Measurements from ENCODE around the gene TPPP3. TPM values are rescaled to one million over a fixed set of nuclear protein-coding genes. Genes with fewer than 3 reads are reported as not detected.

TPPP3 gene
- 57.2 TPM for polyA plus RNA-seq
- long read RNA-seq, donor 1, transcript TPPP3-202 (4 exons, 1,058 nt), result major isoform, 13 of 15 reads
- long read RNA-seq, donor 1, partial matches to known transcripts, result 0 of 15 reads
- long read RNA-seq, donor 1, other reads (novel, unspliced or antisense), result 0 of 15 reads
- long read RNA-seq, donor 2, transcript TPPP3-202 (4 exons, 1,058 nt), result major isoform, 21 of 28 reads
- long read RNA-seq, donor 2, transcript TPPP3-205 (3 exons, 1,736 nt), result minor isoform, 7 of 28 reads
- long read RNA-seq, donor 2, partial matches to known transcripts, result 0 of 28 reads
- long read RNA-seq, donor 2, other reads (novel, unspliced or antisense), result 0 of 28 reads
- long read RNA-seq, donor 3, result 0 reads
- long read RNA-seq, donor 4, partial matches to known transcripts, result 0 of 1 reads
- long read RNA-seq, donor 4, other reads (novel, unspliced or antisense), result 0 of 1 reads
- long read RNA-seq, donor 5, transcript TPPP3-205 (3 exons, 1,736 nt), result minor isoform, 5 of 15 reads
- long read RNA-seq, donor 5, transcript TPPP3-202 (4 exons, 1,058 nt), result major isoform, 9 of 15 reads
- long read RNA-seq, donor 5, partial matches to known transcripts, result 0 of 15 reads
- long read RNA-seq, donor 5, other reads (novel, unspliced or antisense), result 0 of 15 reads
- long read RNA-seq, donor 6, transcript TPPP3-202 (4 exons, 1,058 nt), result major isoform, 15 of 19 reads
- long read RNA-seq, donor 6, partial matches to known transcripts, result 0 of 19 reads
- long read RNA-seq, donor 6, other reads (novel, unspliced or antisense), result 0 of 19 reads
- long read RNA-seq, donor 7, partial matches to known transcripts, result 5 of 8 reads
- long read RNA-seq, donor 7, other reads (novel, unspliced or antisense), result 0 of 8 reads
- long read RNA-seq, donor 8, transcript TPPP3-202 (4 exons, 1,058 nt), result major isoform, 27 of 33 reads
- long read RNA-seq, donor 8, partial matches to known transcripts, result 0 of 33 reads
- long read RNA-seq, donor 8, other reads (novel, unspliced or antisense), result 0 of 33 reads
- long read RNA-seq, donor 9, transcript TPPP3-202 (4 exons, 1,058 nt), result major isoform, 11 of 11 reads
- long read RNA-seq, donor 9, partial matches to known transcripts, result 0 of 11 reads
- long read RNA-seq, donor 9, other reads (novel, unspliced or antisense), result 0 of 11 reads
- long read RNA-seq, donor 10, transcript TPPP3-202 (4 exons, 1,058 nt), result major isoform, 9 of 9 reads
- long read RNA-seq, donor 10, partial matches to known transcripts, result 0 of 9 reads
- long read RNA-seq, donor 10, other reads (novel, unspliced or antisense), result 0 of 9 reads
- long read RNA-seq, donor 11, transcript TPPP3-202 (4 exons, 1,058 nt), result major isoform, 9 of 10 reads
- long read RNA-seq, donor 11, partial matches to known transcripts, result 0 of 10 reads
- long read RNA-seq, donor 11, other reads (novel, unspliced or antisense), result 0 of 10 reads

DNA sequence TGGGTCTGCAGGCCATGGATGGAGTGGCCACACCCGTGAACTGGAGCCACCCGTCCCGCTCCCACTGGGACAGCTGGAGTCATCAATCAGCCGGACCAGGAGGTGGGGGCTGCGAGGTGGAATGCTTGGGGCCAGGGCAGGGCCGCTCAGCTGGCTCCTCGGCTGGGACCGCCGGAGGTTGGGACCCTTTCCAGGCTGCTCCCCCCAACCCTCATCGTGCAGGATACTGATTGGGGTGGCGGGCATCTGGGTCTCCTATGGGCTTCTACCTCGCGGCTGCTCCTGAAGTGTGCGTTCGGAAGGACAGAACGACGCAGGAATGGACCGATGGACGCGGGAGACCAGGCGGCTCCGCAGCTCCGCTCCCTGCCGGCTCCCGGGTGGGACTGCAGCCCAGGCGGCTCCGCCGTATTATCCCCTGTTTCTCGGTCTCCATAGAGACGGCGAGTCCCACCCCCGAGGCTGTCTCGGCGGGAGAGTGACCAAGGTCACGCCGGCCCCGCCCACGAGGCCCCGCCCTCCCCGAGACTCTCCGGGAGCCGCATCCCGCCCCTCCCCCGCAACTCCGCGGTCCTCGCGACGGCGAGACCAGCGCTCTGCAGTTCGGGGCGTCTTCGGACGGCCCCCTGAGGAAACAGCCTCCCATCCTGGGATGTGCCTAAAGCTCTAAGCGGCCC lies at the start of gene TPPP3:
Gene TPPP3, minus strand, starts transcription at position 388 of the 677 bp plus-strand sequence. CDS start 2,387 bp downstream, outside the sequence.
- Histone ChIP-seq H3K36me3 (ENCODE audit: control insufficient read depth, insufficient read depth, low read length) (peaks cover 6% of the 10 kb centered on the region), H3K4me3 (ENCODE audit: low read length) (peak within 1 kb of the TSS; percentile 52), H3K27ac (ENCODE audit: low read length) (peak within 1 kb of the TSS; percentile 44), H3K27me3 (ENCODE audit: control insufficient read depth, insufficient read depth, low read length) (peaks cover 11% of the 10 kb centered on the region), H3K4me1 (ENCODE audit: control insufficient read depth, insufficient read depth, low read length) (peaks cover 52% of the 10 kb centered on the region), H3K9me3 (ENCODE audit: control insufficient read depth, low read depth, low read length) (no peaks in the 10 kb centered on the region)
- peak; percentile 84 to 87 for DNase-seq
- WGBS (ENCODE audit: insufficient coverage, low lambda C conversion rate), result no CpG with 5 or more reads among the region's 56 CpGs

DNA sequence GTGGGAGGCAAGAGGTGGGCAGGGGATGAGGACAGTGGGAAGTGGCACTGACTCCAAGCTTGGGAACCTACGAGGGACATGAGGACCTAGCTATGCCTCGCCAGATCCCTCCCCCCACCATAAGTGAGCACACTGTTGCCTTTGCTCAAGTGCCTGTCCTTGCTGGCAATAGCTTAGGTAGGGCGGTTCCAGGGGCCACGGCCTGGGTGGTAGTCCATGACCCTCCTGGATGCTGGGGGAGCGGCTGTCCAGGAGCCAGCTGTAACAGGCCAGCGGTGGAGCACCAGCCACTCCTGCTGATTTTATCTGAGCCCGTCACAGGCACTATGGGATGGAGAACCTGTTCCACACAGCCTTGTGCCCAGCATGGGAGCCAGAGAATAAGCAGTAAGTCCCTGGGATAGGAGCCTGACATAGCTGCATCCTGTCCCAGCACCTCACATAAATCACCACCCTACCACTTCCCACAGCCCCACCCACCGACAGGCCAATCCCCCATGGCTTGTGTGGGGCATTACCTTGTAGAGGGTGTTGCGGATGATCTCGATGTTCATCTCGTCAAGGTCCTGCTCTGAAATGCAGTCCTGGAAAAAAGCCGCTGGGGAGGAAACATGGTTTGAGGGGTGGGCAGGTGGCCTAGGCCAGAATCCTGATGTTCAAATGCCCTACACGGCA lies 49.4 kb upstream of the TPPP3 start:
- Histone ChIP-seq H3K4me3 (ENCODE audit: low read length) (no peak overlapping the region), H3K27me3 (ENCODE audit: control insufficient read depth, insufficient read depth, low read length) (no peaks in the 10 kb centered on the region), H3K4me1 (ENCODE audit: control insufficient read depth, insufficient read depth, low read length) (peaks cover 27% of the 10 kb centered on the region), H3K36me3 (ENCODE audit: control insufficient read depth, insufficient read depth, low read length) (peaks cover 68% of the 10 kb centered on the region), H3K9me3 (ENCODE audit: control insufficient read depth, low read depth, low read length) (peaks cover 4% of the 10 kb centered on the region), H3K27ac (ENCODE audit: low read length) (no peak overlapping the region)
- no CpG with 5 or more reads among the region's 13 CpGs for WGBS (ENCODE audit: insufficient coverage, low lambda C conversion rate)
- no peak for DNase-seq

DNA sequence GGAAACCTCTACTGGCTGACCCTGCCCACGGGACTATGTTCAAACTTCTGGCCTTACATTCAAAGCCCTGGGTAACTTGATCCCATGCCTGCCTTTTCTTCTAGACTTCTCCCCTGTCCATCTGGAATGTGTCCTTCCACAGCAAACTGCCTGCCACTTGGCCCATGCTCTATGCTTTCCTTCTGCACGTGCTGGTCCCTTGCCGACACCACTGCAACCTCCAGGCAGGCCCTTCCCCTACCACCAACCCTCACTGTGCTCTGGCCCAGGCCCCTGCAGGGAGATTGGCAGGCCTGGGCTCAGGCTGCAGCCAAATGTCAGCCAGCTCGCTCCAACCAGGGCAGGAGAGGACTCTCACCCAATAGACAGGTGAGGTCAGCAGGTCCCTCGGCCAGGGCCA lies 48.6 kb upstream of the TPPP3 start:
- Histone ChIP-seq H3K4me1 (ENCODE audit: control insufficient read depth, insufficient read depth, low read length) (peaks cover 20% of the 10 kb centered on the region), H3K9me3 (ENCODE audit: control insufficient read depth, low read depth, low read length) (no peaks in the 10 kb centered on the region), H3K4me3 (ENCODE audit: low read length) (no peak overlapping the region), H3K36me3 (ENCODE audit: control insufficient read depth, insufficient read depth, low read length) (peaks cover 70% of the 10 kb centered on the region), H3K27me3 (ENCODE audit: control insufficient read depth, insufficient read depth, low read length) (no peaks in the 10 kb centered on the region), H3K27ac (ENCODE audit: low read length) (no peak overlapping the region)
- WGBS (ENCODE audit: insufficient coverage, low lambda C conversion rate), result no CpG with 5 or more reads among the region's 5 CpGs
- no peak for DNase-seq

DNA sequence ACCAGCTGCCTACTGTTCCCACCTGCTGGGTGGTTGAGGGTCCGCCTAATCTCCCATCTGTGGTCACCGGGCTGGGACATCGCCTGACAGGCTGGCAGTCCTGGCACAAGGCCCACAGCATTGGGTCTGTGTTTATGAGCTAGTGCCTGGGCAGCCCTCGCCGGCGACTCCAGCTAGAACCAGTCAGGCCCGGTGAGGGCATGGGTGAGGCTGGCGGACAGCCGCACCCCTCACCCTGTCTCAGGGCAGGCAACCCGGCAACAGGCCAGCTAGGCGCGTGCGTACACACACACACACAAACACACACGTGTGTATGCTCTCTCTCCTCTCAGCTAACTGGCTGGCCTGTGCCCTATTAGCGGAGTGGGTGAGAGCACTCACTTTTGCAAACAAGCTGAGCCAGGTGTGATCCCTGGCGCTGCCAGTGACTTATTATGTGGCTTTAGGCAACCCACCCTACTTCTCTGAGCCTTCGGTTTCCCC lies 48.0 kb upstream of the TPPP3 start:
- Histone ChIP-seq H3K27ac (ENCODE audit: low read length) (no peak overlapping the region), H3K36me3 (ENCODE audit: control insufficient read depth, insufficient read depth, low read length) (peaks cover 74% of the 10 kb centered on the region), H3K4me1 (ENCODE audit: control insufficient read depth, insufficient read depth, low read length) (peaks cover 14% of the 10 kb centered on the region), H3K27me3 (ENCODE audit: control insufficient read depth, insufficient read depth, low read length) (no peaks in the 10 kb centered on the region), H3K9me3 (ENCODE audit: control insufficient read depth, low read depth, low read length) (no peaks in the 10 kb centered on the region), H3K4me3 (ENCODE audit: low read length) (no peak overlapping the region)
- WGBS (ENCODE audit: insufficient coverage, low lambda C conversion rate), result no CpG with 5 or more reads among the region's 17 CpGs
- DNase-seq, result no peak

DNA sequence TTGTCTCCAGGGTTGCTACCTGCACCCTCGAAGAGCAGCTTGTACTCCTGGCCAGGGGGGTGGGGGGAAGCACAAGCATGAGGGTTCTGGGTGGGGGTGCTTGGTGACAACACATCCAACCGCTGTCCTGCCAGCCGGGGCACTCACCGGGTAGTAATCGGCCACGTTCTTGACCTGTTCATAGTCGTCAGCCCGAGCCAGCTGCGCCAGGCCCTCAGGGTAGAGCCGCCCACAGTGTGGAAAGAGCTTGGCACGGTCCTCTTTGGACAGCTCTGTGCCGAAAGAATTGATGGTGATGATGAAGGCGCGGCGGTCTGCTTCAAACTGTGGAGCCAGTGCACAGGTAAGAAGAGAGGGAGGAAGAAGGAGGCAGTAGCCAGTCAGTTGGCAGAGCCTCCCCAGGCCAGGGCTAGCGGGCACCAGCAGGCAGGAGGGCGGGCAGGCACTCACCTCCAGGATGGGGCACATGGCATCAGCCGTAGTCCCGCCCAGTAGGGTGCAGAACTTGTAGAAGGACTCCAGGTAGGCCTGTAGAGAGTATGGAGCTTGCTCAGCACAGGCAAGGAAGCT lies 45.6 kb upstream of the TPPP3 start:
- Histone ChIP-seq H3K27me3 (ENCODE audit: control insufficient read depth, insufficient read depth, low read length) (no peaks in the 10 kb centered on the region), H3K36me3 (ENCODE audit: control insufficient read depth, insufficient read depth, low read length) (peaks cover 62% of the 10 kb centered on the region), H3K9me3 (ENCODE audit: control insufficient read depth, low read depth, low read length) (no peaks in the 10 kb centered on the region), H3K27ac (ENCODE audit: low read length) (no peak overlapping the region), H3K4me3 (ENCODE audit: low read length) (no peak overlapping the region), H3K4me1 (ENCODE audit: control insufficient read depth, insufficient read depth, low read length) (peaks cover 3% of the 10 kb centered on the region)
- WGBS (ENCODE audit: insufficient coverage, low lambda C conversion rate), result no CpG with 5 or more reads among the region's 19 CpGs
- no peak for DNase-seq

DNA sequence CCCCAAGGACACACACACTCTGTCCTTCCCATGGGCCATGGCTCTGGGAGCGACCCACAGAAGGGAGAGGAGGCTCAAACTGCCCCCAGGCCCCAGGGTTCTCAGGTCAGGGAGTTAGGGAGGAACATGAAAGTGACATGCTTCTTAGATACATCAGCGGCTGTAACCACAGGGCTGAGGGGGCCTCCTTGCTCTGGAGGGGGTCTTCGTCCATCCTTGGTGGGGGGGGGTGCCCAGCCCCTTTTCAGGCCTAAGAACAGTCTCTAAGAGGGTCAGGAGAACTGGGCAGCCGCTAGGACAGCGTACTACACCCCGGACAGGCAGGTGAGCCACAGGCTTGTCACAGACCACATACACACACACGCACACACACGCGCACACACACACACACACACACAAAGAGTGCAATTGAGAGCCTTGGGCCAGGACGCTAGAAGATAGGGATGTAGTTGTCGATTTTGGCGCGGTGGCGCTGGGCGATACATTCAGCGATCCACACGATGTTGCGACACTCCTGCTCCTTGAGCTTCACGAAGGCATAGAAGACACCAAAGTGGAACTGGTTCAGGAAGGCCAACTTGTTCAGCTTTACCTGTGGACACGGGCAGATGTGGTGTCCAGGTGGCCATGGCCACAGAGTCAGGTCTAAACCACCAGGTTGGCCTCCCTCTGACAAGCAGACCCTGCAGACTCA lies 44.9 kb upstream of the TPPP3 start:
- H3K9me3 ChIP-seq (ENCODE audit: control insufficient read depth, low read depth, low read length), result no peaks in the 10 kb centered on the region
- H3K4me3 ChIP-seq (ENCODE audit: low read length), result no peak overlapping the region
- H3K4me1 ChIP-seq (ENCODE audit: control insufficient read depth, insufficient read depth, low read length), result peaks cover 3% of the 10 kb centered on the region
- WGBS (ENCODE audit: insufficient coverage, low lambda C conversion rate), result 95% methylated on average over 4 of the region's 20 CpGs
- H3K27ac ChIP-seq (ENCODE audit: low read length), result no peak overlapping the region
- DNase-seq, result no peak
- no peaks in the 10 kb centered on the region for H3K27me3 ChIP-seq (ENCODE audit: control insufficient read depth, insufficient read depth, low read length)
- H3K36me3 ChIP-seq (ENCODE audit: control insufficient read depth, insufficient read depth, low read length), result peaks cover 61% of the 10 kb centered on the region

DNA sequence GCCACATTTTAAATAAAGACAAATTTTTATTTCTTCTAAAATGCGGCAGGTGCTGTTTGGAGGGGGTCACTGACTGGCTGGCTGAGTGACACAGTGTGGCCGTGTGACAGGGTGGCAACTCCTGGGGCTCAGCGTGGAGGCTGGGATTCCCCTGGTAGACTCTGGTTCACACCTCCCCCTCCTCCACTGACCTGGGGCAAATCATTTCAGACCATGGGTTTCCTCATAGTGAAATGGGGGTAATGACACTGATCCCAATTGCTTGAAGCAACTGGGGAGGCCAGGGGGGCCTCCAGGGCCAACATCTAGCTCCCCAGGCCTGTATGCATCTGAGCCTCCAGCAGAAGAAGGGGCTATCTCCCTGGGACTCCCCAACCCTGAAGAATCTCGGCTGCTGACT lies 44.2 kb upstream of the TPPP3 start:
- WGBS (ENCODE audit: insufficient coverage, low lambda C conversion rate), result no CpG with 5 or more reads among the region's 4 CpGs
- no peak for DNase-seq
- H3K36me3 ChIP-seq (ENCODE audit: control insufficient read depth, insufficient read depth, low read length), result peaks cover 54% of the 10 kb centered on the region

DNA sequence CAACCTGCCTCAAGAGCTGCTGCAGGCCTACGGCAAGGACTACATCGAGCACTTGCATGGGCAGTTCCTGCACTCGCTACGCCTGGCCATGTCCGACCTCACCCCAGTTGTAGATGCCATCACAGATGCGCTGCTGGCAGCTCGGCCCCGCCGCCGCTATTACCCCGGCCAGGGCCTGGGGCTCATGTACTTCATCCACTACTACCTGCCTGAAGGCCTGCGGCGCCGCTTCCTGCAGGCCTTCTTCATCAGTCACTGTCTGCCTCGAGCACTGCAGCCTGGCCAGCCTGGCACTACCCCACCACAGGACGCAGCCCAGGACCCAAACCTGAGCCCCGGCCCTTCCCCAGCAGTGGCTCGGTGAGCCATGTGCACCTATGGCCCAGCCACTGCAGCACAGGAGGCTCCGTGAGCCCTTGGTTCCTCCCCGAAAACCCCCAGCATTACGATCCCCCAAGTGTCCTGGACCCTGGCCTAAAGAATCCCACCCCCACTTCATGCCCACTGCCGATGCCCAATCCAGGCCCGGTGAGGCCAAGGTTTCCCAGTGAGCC lies 43.4 kb upstream of the TPPP3 start:
- peaks cover 48% of the 10 kb centered on the region for H3K36me3 ChIP-seq (ENCODE audit: control insufficient read depth, insufficient read depth, low read length)
- H3K4me1 ChIP-seq (ENCODE audit: control insufficient read depth, insufficient read depth, low read length), result peaks cover 6% of the 10 kb centered on the region
- H3K27ac ChIP-seq (ENCODE audit: low read length), result no peak overlapping the region
- no peaks in the 10 kb centered on the region for H3K9me3 ChIP-seq (ENCODE audit: control insufficient read depth, low read depth, low read length)
- no peaks in the 10 kb centered on the region for H3K27me3 ChIP-seq (ENCODE audit: control insufficient read depth, insufficient read depth, low read length)
- no CpG with 5 or more reads among the region's 23 CpGs for WGBS (ENCODE audit: insufficient coverage, low lambda C conversion rate)
- H3K4me3 ChIP-seq (ENCODE audit: low read length), result no peak overlapping the region
- DNase-seq, result no peak

More for the DNA sequence above, 44.2 kb upstream of the TPPP3 start:
- Histone ChIP-seq H3K4me1 (ENCODE audit: control insufficient read depth, insufficient read depth, low read length) (peaks cover 3% of the 10 kb centered on the region), H3K4me3 (ENCODE audit: low read length) (no peak overlapping the region), H3K9me3 (ENCODE audit: control insufficient read depth, low read depth, low read length) (no peaks in the 10 kb centered on the region), H3K27ac (ENCODE audit: low read length) (no peak overlapping the region), H3K27me3 (ENCODE audit: control insufficient read depth, insufficient read depth, low read length) (no peaks in the 10 kb centered on the region)
